Testis (tissue), 3 donors: Measurements from ENCODE around the gene FBXL13. TPM values are rescaled to one million over a fixed set of nuclear protein-coding genes. Genes with fewer than 3 reads are reported as not detected.
A peak's percentile ranks its signal among the peaks of the same experiment; 100 is the strongest.

Source experiments
- DNase-seq: peaks from one replicate; pipeline ENCODE4 v3.0.0-alpha.2; 2019
- H3K27ac ChIP-seq, 2 donors: fragments of 200-600 bp; sonication (generic); one replicate each; pipeline ENCODE4 v1.5.1; 2019
- H3K27me3 ChIP-seq: fragments of 200-600 bp; sonication (generic); one replicate; pipeline ENCODE4 v1.5.1; 2019
- H3K36me3 ChIP-seq: fragments of 200-600 bp; sonication (generic); one replicate; pipeline ENCODE4 v1.5.1; 2017; ENCODE audit warnings: low read depth; ENCODE audit errors: missing control alignments
- H3K4me1 ChIP-seq: fragments of 200-600 bp; sonication (generic); one replicate; pipeline ENCODE4 v1.5.1; 2019
- H3K4me3 ChIP-seq, 2 donors: fragments of 200-600 bp; sonication (generic); one replicate each; pipeline ENCODE4 v1.5.1; 2017 to 2019
- H3K9me3 ChIP-seq: fragments of 200-600 bp; sonication (generic); one replicate; pipeline ENCODE4 v1.5.1; 2017
- POLR2A ChIP-seq: fragments of 450-650 bp; IDR thresholded peaks from one replicate; pipeline ENCODE4 v1.6.1; 2017; ENCODE audit warnings: antibody characterized with exemption, mild to moderate bottlenecking, moderate library complexity
- WGBS, 2 donors: methylation state at CpG; one replicate each; pipeline ENCODE4 v1.1.5; 2018; 5-methylcytosine and 5-hydroxymethylcytosine counted together
- intact Hi-C: fragments of 100-400 bp; cut with DNase I; formaldehyde crosslinking; loops from one replicate; pipeline ENCODE4 v1.15.1; 2023; ENCODE audit warnings: low total_unique reads
- polyA plus RNA-seq: library from polyadenylated mRNA; stranded (reverse); fragments of 350-450 nt; fragmentation: Illumina TruSeq; extraction: RNeasy Lipid Tissue Mini Kit (QIAGEN cat#74804); gene quantifications from one replicate; pipeline ENCODE4 v1.2.3, GENCODE V29; 2014; ENCODE audit warnings: low read depth, low replicate concordance; ENCODE audit not compliant: insufficient read depth
- total RNA-seq, 2 donors: library from RNA; depleted of rRNA; stranded (reverse); fragments of >200 nt; gene quantifications; one replicate each; pipeline ENCODE4 v1.2.3, GENCODE V29; 2016
- TF ChIP-seq, protein P1 (sequence below), 3 experiments: fragments of 450-650 bp in 2 of 3; fragments of 200-600 bp in 1 of 3; sonication (generic) in 1 of 3; IDR thresholded peaks; one replicate each; pipeline ENCODE4 v1.5.1; 2016 to 2019; ENCODE audit warnings: antibody characterized with exemption in 3 of 3, mild to moderate bottlenecking in 2 of 3, moderate library complexity in 1 of 3

FBXL13 gene
- total and polyA plus RNA-seq, 3 donors from 2014 or later: 21.1 to 38.8 (median 28.6) TPM

DNA sequence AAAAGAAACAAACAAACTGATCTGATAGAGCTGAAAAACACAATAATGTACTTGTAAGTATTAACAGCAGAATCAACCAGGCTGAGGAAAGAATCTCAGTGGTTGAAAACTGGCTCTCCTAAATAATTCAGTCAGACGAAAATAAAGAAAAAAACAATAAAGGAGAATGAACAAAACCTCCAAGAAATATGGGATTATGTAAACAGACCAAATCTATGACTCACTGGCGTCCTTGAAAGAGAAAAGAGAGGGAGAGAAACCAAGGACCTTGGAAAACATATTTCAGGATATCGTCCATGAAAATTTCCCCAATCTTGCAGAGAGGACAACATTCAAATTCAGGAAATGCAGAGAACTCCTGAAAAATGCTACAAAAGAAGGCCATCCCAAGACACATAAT, 62.9 kb downstream of the FBXL13 start:
- Histone ChIP-seq H3K27ac (peak overlapping the region; percentile 40 to 78), H3K9me3 (no peaks in the 10 kb centered on the region), H3K4me3 (no peak overlapping the region), H3K27me3 (no peaks in the 10 kb centered on the region), H3K4me1 (no peaks in the 10 kb centered on the region), H3K36me3 (no peaks in the 10 kb centered on the region)
- no peak for DNase-seq
- WGBS, 2 donors: 29 to 43% methylated on average over 3 of the region's 3 CpGs
- TF ChIP-seq, protein P1, sequence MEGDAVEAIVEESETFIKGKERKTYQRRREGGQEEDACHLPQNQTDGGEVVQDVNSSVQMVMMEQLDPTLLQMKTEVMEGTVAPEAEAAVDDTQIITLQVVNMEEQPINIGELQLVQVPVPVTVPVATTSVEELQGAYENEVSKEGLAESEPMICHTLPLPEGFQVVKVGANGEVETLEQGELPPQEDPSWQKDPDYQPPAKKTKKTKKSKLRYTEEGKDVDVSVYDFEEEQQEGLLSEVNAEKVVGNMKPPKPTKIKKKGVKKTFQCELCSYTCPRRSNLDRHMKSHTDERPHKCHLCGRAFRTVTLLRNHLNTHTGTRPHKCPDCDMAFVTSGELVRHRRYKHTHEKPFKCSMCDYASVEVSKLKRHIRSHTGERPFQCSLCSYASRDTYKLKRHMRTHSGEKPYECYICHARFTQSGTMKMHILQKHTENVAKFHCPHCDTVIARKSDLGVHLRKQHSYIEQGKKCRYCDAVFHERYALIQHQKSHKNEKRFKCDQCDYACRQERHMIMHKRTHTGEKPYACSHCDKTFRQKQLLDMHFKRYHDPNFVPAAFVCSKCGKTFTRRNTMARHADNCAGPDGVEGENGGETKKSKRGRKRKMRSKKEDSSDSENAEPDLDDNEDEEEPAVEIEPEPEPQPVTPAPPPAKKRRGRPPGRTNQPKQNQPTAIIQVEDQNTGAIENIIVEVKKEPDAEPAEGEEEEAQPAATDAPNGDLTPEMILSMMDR (IDR thresholded peaks at IDR 0.05): no peak
- TF ChIP-seq POLR2A: no peak
- intact Hi-C loops: no loop called here

DNA sequence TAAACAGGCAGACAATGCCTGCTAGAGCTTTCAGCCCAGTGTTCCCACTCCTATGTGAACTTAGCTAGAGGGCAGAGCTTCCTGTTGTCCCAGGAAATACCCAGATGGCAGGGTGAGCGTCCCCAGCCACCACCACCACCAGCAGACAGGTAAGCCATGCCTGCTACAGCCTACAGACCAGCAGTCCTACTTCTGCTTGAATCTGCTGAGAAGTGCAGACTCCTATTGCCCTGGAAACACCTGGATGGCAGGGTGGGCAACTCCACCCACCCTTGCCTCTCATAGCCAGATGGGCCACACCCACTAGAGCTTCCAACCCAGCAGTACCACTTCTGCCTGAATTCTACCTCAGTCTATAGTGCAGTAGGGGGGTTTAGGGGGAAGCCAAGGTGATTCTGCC, 64.4 kb downstream of the FBXL13 start:
- no peak for TF ChIP-seq POLR2A
- TF ChIP-seq, protein P1 (IDR thresholded peaks at IDR 0.05): no peak
- 83% methylated on average over 1 of the region's 1 CpG; no CpG with 5 or more reads in 1 of the 2 donors for WGBS, 2 donors
- Histone ChIP-seq H3K9me3 (no peaks in the 10 kb centered on the region), H3K36me3 (no peaks in the 10 kb centered on the region), H3K4me1 (no peaks in the 10 kb centered on the region), H3K4me3 (no peak overlapping the region), H3K27me3 (no peaks in the 10 kb centered on the region), H3K27ac (no peak overlapping the region)
- intact Hi-C loops: no loop called here
- no peak for DNase-seq

DNA sequence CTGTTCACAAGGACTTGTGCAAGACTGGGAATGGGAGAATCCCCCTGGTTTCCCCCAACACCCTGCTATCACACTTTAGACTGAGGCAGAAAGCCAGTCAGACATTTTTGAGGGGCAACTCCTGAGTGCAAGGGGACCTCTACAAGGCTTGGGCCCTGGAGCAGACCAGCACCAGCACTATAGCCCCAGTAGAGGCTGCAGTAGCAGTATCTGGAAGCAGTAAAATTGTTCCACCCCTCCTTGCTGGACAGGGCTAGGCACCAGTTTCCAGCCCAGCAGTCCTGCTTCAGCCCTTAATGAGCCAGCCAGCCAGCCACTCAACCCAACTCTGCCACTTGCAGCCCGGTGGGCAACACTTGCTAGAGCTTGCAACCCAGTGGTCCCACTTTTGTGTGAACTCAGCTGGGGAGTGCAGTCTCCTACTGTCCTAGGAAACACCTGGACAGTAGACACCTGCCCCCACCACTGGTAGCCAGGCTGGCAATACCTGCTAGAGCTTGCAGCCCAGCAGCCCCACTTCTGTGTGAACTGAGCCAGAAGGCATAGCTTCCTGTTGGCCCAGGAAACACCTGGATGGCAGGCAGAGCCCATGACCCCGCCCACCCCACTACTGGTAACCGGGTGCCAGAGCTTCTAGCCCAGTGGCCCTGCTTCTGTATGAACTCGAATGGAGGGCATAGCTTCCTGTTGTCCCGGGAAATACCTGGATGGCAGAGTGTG, 65.0 kb downstream of the FBXL13 start:
- H3K4me3 ChIP-seq: no peak overlapping the region
- 80% methylated on average over 2 to 5 of the region's 5 CpGs for WGBS, 2 donors
- H3K27me3 ChIP-seq: no peaks in the 10 kb centered on the region
- no peak for DNase-seq
- intact Hi-C loops: no loop called here
- no peaks in the 10 kb centered on the region for H3K36me3 ChIP-seq
- H3K4me1 ChIP-seq: no peaks in the 10 kb centered on the region
- H3K9me3 ChIP-seq: no peaks in the 10 kb centered on the region
- no peak overlapping the region for H3K27ac ChIP-seq
- no peak for TF ChIP-seq POLR2A
- TF ChIP-seq, protein P1 (IDR thresholded peaks at IDR 0.05): no peak

DNA sequence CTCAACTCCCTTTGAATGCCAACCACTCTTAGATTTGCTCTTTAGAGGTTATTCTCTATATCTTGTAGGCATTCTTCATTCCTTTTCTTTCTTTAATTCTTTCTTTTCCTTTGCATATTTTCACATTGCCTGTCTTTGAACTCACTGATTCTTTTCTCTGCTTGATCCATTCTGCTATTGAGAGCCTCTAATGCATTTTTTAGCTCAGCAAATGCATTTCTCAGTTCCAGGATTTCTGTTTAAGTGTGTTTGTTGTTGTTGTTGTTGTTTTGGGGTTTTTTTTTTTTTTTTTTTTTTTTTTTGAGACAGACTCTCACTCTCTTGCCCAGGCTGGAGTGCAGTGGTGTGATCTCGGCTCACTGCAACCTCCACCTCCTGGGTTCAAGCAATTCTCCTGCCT, 71.6 kb downstream of the FBXL13 start:
- H3K4me1 ChIP-seq: no peaks in the 10 kb centered on the region
- H3K4me3 ChIP-seq: no peak overlapping the region
- no peak overlapping the region for H3K27ac ChIP-seq
- no peaks in the 10 kb centered on the region for H3K36me3 ChIP-seq
- WGBS, 2 donors: 80 to 100% methylated on average over 1 of the region's 1 CpG
- H3K9me3 ChIP-seq: no peaks in the 10 kb centered on the region
- DNase-seq: no peak
- intact Hi-C loops: no loop called here
- TF ChIP-seq POLR2A: no peak
- TF ChIP-seq, protein P1 (IDR thresholded peaks at IDR 0.05): no peak
- H3K27me3 ChIP-seq: no peaks in the 10 kb centered on the region

DNA sequence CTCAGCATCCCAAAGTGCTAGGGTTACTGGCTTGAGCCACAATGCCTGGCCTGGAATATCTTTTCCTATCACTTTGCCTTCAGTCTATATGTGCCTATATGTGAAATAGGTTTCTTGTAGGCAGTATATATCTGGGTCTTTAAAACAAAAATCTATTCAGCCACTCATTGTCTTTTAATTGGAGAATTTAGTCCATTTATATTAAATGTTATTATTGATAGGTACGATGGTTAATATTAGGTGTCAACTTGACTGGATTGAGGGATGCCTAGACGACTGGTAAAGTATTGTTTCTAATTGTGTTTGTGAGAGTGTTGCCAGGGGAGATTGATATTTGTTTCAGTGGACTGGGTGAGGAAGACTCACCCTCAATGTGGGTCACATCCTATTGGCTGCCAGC, 73.4 kb downstream of the FBXL13 start:
- H3K36me3 ChIP-seq: no peaks in the 10 kb centered on the region
- H3K27ac ChIP-seq: no peak overlapping the region
- H3K27me3 ChIP-seq: no peaks in the 10 kb centered on the region
- no peaks in the 10 kb centered on the region for H3K9me3 ChIP-seq
- TF ChIP-seq, protein P1 (IDR thresholded peaks at IDR 0.05): no peak
- TF ChIP-seq POLR2A: no peak
- intact Hi-C loops: no loop called here
- no peak for DNase-seq
- no peaks in the 10 kb centered on the region for H3K4me1 ChIP-seq
- 95% methylated on average over 2 of the region's 2 CpGs for WGBS, 2 donors
- no peak overlapping the region for H3K4me3 ChIP-seq
